ENCODE measurements around the gene TRIM7. TPM values are rescaled to one million over a fixed set of nuclear protein-coding genes. Genes with fewer than 3 reads are reported as not detected.

The TRIM7 gene
- polyA plus RNA-seq, 1 donor (not counting 4 experiments of a cell fraction or from before 2014, with no cell fraction given) = 27.6 TPM

DNA sequence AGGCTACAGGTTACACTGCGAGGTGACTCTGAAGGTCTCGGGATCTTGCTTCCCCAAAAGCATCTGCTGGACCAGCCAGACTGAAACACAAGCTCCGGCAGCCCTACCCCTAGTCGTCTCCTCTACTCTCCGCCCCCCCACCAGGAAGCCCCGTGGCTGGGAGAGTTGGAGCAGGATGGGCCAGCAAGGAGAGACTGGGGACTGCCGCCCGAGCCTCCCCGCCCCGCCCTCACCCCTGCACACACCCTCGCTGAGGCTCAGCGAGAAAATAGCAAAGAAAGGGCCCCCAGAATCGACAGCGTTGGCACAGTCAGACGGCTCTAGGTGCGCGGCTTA, 1.3 kb downstream of the TRIM7 start:
- Histone ChIP-seq H3K79me2 (ENCODE audit: control insufficient read depth, insufficient read depth, low read length) (peaks cover 4% of the 10 kb centered on the region), H2AFZ (ENCODE audit: control insufficient read depth, low read length) (peak overlapping the region; percentile 70), H3K36me3 (ENCODE audit: control insufficient read depth in 2 of 2, extremely low read depth in 1 of 2, insufficient read depth in 2 of 2, low read length in 2 of 2) (peaks cover 3 to 13% of the 10 kb centered on the region in 2 experiments), H3K27ac (ENCODE audit: control insufficient read depth, insufficient read depth, low read length) (peak overlapping the region; percentile 43), H3K4me3 (ENCODE audit: control insufficient read depth in 2 of 3, extremely low read depth in 1 of 3, insufficient read depth in 2 of 3, low read depth in 1 of 3, low read length in 3 of 3) (peak overlapping the region; percentile 71 to 87 (median 85)), H4K20me1 (ENCODE audit: control insufficient read depth, extremely low read depth, insufficient read depth, low read length) (no peaks in the 10 kb centered on the region), H3K9me1 (ENCODE audit: control insufficient read depth, extremely low read depth, insufficient read depth, low read length) (no peaks in the 10 kb centered on the region), H3K4me2 (ENCODE audit: control insufficient read depth, extremely low read depth, insufficient read depth, low read depth, low read length) (peak overlapping the region; percentile 83), H3K9me3 (ENCODE audit: control insufficient read depth, low read depth, low read length) (no peaks in the 10 kb centered on the region), H3K4me1 (ENCODE audit: control insufficient read depth, extremely low read depth, insufficient read depth, low read length) (peaks cover 19% of the 10 kb centered on the region), H3K27me3 (ENCODE audit: control insufficient read depth, extremely low read depth, insufficient read depth, low read length) (no peaks in the 10 kb centered on the region), H3K9ac (ENCODE audit: control insufficient read depth, extremely low read depth, insufficient read depth, low read length) (peak overlapping the region; percentile 63)
- no peak for FAIRE-seq
- dilution Hi-C loops (cut with MboI; ENCODE audit: extremely low pct_ligation_motif_present, low sequenced_read_pairs) = no loop called here
- TF ChIP-seq, protein P1, sequence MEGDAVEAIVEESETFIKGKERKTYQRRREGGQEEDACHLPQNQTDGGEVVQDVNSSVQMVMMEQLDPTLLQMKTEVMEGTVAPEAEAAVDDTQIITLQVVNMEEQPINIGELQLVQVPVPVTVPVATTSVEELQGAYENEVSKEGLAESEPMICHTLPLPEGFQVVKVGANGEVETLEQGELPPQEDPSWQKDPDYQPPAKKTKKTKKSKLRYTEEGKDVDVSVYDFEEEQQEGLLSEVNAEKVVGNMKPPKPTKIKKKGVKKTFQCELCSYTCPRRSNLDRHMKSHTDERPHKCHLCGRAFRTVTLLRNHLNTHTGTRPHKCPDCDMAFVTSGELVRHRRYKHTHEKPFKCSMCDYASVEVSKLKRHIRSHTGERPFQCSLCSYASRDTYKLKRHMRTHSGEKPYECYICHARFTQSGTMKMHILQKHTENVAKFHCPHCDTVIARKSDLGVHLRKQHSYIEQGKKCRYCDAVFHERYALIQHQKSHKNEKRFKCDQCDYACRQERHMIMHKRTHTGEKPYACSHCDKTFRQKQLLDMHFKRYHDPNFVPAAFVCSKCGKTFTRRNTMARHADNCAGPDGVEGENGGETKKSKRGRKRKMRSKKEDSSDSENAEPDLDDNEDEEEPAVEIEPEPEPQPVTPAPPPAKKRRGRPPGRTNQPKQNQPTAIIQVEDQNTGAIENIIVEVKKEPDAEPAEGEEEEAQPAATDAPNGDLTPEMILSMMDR (optimal IDR thresholded peaks at IDR 0.05 in 1 of 3, IDR thresholded peaks at IDR 0.05 in 1 of 3, conservative IDR thresholded peaks at IDR 0.05 in 1 of 3; ENCODE audit: extremely low read depth in 1 of 3, insufficient read depth in 2 of 3, low read length in 3 of 3) = no peak
- TF ChIP-seq EZH2 (IDR thresholded peaks at IDR 0.05; ENCODE audit: low read length) = no peak
- DNase-seq (ENCODE audit: low read depth, low spot score) = no peak

DNA sequence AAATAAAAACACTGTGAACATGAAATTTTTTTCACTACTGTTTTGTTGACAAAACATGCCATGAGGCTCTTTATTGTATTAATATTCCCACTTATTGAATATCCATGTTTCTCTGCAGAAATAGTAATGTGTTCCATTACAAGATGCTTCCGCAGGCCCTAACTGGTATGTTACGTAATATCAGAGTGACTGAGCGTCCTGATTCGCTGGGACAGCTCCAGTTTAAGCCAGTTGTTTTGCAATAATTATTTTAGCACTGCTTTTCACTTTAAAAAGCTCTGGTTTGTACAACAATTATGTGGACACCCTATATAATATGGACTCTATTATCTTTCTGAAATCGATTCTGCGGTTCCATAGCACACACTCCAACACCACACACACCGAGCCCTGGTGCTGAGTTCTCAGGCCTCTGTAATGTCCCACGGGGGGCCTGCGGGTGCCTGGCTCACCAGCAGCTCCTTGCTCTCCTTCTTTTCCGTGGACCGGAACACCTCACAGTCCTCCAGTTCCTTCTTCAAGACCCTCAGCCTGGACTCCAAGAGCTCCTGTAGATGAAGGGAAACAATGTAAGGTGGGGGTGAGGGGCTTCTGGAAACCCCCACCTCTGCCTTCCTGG, 1.8 kb downstream of the TRIM7 start:
- H3K27ac ChIP-seq (ENCODE audit: control insufficient read depth, insufficient read depth, low read length) = peak overlapping the region; percentile 43
- peaks cover 4% of the 10 kb centered on the region for H3K79me2 ChIP-seq (ENCODE audit: control insufficient read depth, insufficient read depth, low read length)
- no peak for FAIRE-seq
- H3K27me3 ChIP-seq (ENCODE audit: control insufficient read depth, extremely low read depth, insufficient read depth, low read length) = no peaks in the 10 kb centered on the region
- peaks cover 19% of the 10 kb centered on the region for H3K4me1 ChIP-seq (ENCODE audit: control insufficient read depth, extremely low read depth, insufficient read depth, low read length)
- no peaks in the 10 kb centered on the region for H3K9me3 ChIP-seq (ENCODE audit: control insufficient read depth, low read depth, low read length)
- H3K9ac ChIP-seq (ENCODE audit: control insufficient read depth, extremely low read depth, insufficient read depth, low read length) = peak overlapping the region; percentile 63
- H3K4me3 ChIP-seq (ENCODE audit: control insufficient read depth in 2 of 3, extremely low read depth in 1 of 3, insufficient read depth in 2 of 3, low read depth in 1 of 3, low read length in 3 of 3) = peak overlapping the region; percentile 71 to 87 (median 85)
- peaks cover 3 to 13% of the 10 kb centered on the region in 2 experiments for H3K36me3 ChIP-seq (ENCODE audit: control insufficient read depth in 2 of 2, extremely low read depth in 1 of 2, insufficient read depth in 2 of 2, low read length in 2 of 2)
- no peaks in the 10 kb centered on the region for H4K20me1 ChIP-seq (ENCODE audit: control insufficient read depth, extremely low read depth, insufficient read depth, low read length)
- dilution Hi-C loops (cut with MboI; ENCODE audit: extremely low pct_ligation_motif_present, low sequenced_read_pairs) = no loop called here
- DNase-seq (ENCODE audit: low read depth, low spot score) = no peak
- H2AFZ ChIP-seq (ENCODE audit: control insufficient read depth, low read length) = no peak overlapping the region
- peak overlapping the region; percentile 83 for H3K4me2 ChIP-seq (ENCODE audit: control insufficient read depth, extremely low read depth, insufficient read depth, low read depth, low read length)
- no peaks in the 10 kb centered on the region for H3K9me1 ChIP-seq (ENCODE audit: control insufficient read depth, extremely low read depth, insufficient read depth, low read length)
- TF ChIP-seq, protein P1 (optimal IDR thresholded peaks at IDR 0.05 in 1 of 3, IDR thresholded peaks at IDR 0.05 in 1 of 3, conservative IDR thresholded peaks at IDR 0.05 in 1 of 3; ENCODE audit: extremely low read depth in 1 of 3, insufficient read depth in 2 of 3, low read length in 3 of 3) = no peak
- no peak for TF ChIP-seq EZH2 (IDR thresholded peaks at IDR 0.05; ENCODE audit: low read length)

Measured in keratinocyte (primary cell).